Endothelial cell (in vitro differentiated cells): ENCODE results near the gene MICALL2. TPM values are rescaled to one million over a fixed set of nuclear protein-coding genes. Genes with fewer than 3 reads are reported as not detected.

Source experiments
- DNase-seq: peaks from one replicate; pipeline ENCODE4 v3.0.0; 2021; ENCODE audit warnings: low spot score
- H3K27ac Mint-ChIP-seq: one replicate; pipeline ENCODE4 v1.8.0; 2021; ENCODE audit warnings: mixed read lengths, inconsistent platforms; ENCODE audit not compliant: unreplicated experiment
- H3K27me3 Mint-ChIP-seq: one replicate; pipeline ENCODE4 v1.8.0; 2021; ENCODE audit warnings: mild to moderate bottlenecking, moderate library complexity, mixed read lengths, inconsistent platforms; ENCODE audit not compliant: unreplicated experiment
- H3K36me3 Mint-ChIP-seq: one replicate; pipeline ENCODE4 v1.8.0; 2021; ENCODE audit warnings: mild to moderate bottlenecking, low read depth, mixed read lengths, inconsistent platforms; ENCODE audit not compliant: unreplicated experiment
- H3K4me1 Mint-ChIP-seq: one replicate; pipeline ENCODE4 v1.8.0; 2021; ENCODE audit warnings: mild to moderate bottlenecking, mixed read lengths, inconsistent platforms; ENCODE audit not compliant: unreplicated experiment
- H3K4me3 Mint-ChIP-seq: one replicate; pipeline ENCODE4 v1.8.0; 2021; ENCODE audit warnings: mild to moderate bottlenecking, mixed read lengths, inconsistent platforms; ENCODE audit not compliant: unreplicated experiment
- H3K9me3 Mint-ChIP-seq: one replicate; pipeline ENCODE4 v1.8.0; 2021; ENCODE audit warnings: mixed read lengths, inconsistent platforms; ENCODE audit not compliant: unreplicated experiment
- CTCF ChIP-seq: fragments of 200-600 bp; sonication (generic); IDR thresholded peaks from one replicate; pipeline ENCODE4 v1.5.0; 2021; ENCODE audit warnings: antibody characterized with exemption; ENCODE audit not compliant: unreplicated experiment
- total RNA-seq: library from RNA; stranded (reverse); fragmentation: NEBNext Ultra II Directional; extraction: Animal tissue kit (Norgen Biotek cat#: 25700); gene quantifications from one replicate; pipeline ENCODE4 v1.2.1, GENCODE V29; 2021; ENCODE audit not compliant: unreplicated experiment

The MICALL2 gene
- total RNA-seq, 1 donor from 2014 or later = 25.0 TPM

GRCh38 chr7:1476859-1477258 is 17.6 kb upstream of the MICALL2 start:
- DNase-seq = no peak
- no peaks in the 10 kb centered on the region for H3K4me1 Mint-ChIP-seq
- H3K36me3 Mint-ChIP-seq = peaks cover 6% of the 10 kb centered on the region
- H3K27ac Mint-ChIP-seq = no peak overlapping the region
- H3K27me3 Mint-ChIP-seq = peaks cover 1% of the 10 kb centered on the region
- no peak overlapping the region for H3K4me3 Mint-ChIP-seq
- no peaks in the 10 kb centered on the region for H3K9me3 Mint-ChIP-seq
- no peak for TF ChIP-seq CTCF

- no peak overlapping the region for H3K4me3 Mint-ChIP-seq
- DNase-seq = no peak
- TF ChIP-seq CTCF = no peak
- H3K27ac Mint-ChIP-seq = no peak overlapping the region
- peaks cover 1% of the 10 kb centered on the region for H3K27me3 Mint-ChIP-seq
- no peaks in the 10 kb centered on the region for H3K9me3 Mint-ChIP-seq
- peaks cover 6% of the 10 kb centered on the region for H3K36me3 Mint-ChIP-seq
- no peaks in the 10 kb centered on the region for H3K4me1 Mint-ChIP-seq
These were observed 16.7 kb upstream of the MICALL2 start for GRCh38 chr7:1475991-1476390.

- no peak for TF ChIP-seq CTCF
- H3K36me3 Mint-ChIP-seq = peaks cover 6% of the 10 kb centered on the region
- H3K27ac Mint-ChIP-seq = no peak overlapping the region
- no peak overlapping the region for H3K4me3 Mint-ChIP-seq
- DNase-seq = no peak
- no peaks in the 10 kb centered on the region for H3K9me3 Mint-ChIP-seq
- no peaks in the 10 kb centered on the region for H3K4me1 Mint-ChIP-seq
- H3K27me3 Mint-ChIP-seq = peaks cover 1% of the 10 kb centered on the region
These were observed 16.1 kb upstream of the MICALL2 start for GRCh38 chr7:1475393-1475792.

- DNase-seq = no peak
- H3K36me3 Mint-ChIP-seq = peaks cover 6% of the 10 kb centered on the region
- H3K27ac Mint-ChIP-seq = no peak overlapping the region
- peaks cover 1% of the 10 kb centered on the region for H3K27me3 Mint-ChIP-seq
- peak overlapping the region; percentile 32 for H3K4me3 Mint-ChIP-seq
- no peak for TF ChIP-seq CTCF
- no peaks in the 10 kb centered on the region for H3K9me3 Mint-ChIP-seq
- no peaks in the 10 kb centered on the region for H3K4me1 Mint-ChIP-seq
These were observed 15.5 kb upstream of the MICALL2 start for GRCh38 chr7:1474736-1475135.

- Mint-ChIP-seq H3K36me3 (peaks cover 6% of the 10 kb centered on the region), H3K27ac (no peak overlapping the region), H3K4me3 (no peak overlapping the region), H3K27me3 (peaks cover 1% of the 10 kb centered on the region), H3K4me1 (no peaks in the 10 kb centered on the region), H3K9me3 (no peaks in the 10 kb centered on the region)
- peak; percentile 88 for DNase-seq
- TF ChIP-seq CTCF = peak; percentile 91
These were observed 14.7 kb upstream of the MICALL2 start for GRCh38 chr7:1473864-1474512.
